OCI-LY1 (cell line): Measurements from ENCODE around the gene TRIM49.
"Not testable (repeated sequence)": the region's sequence is repeated elsewhere in the genome, so short reads cannot be mapped to it uniquely, and the experiment has no call there.

Source experiments
- H2AFZ ChIP-seq: fragments of 200-600 bp; sonication (generic), shearing (Covaris generic); 2 replicates; pipeline ENCODE4 v1.6.0; 2014; ENCODE audit warnings: antibody characterized with exemption, mild to moderate bottlenecking, low read length
- H3F3A ChIP-seq: fragments of 200-600 bp; sonication (generic), shearing (Covaris generic); 2 replicates; pipeline ENCODE4 v1.6.0; 2014; ENCODE audit warnings: mild to moderate bottlenecking, antibody characterized with exemption, low read length, moderate library complexity; ENCODE audit not compliant: insufficient read depth
- H3K27ac ChIP-seq: fragments of 200-600 bp; sonication (generic); 2 replicates; pipeline ENCODE4 v1.5.1; 2014; ENCODE audit warnings: low read length, mixed run types, mild to moderate bottlenecking, low read depth; ENCODE audit not compliant: poor library complexity, severe bottlenecking
- H3K27me3 ChIP-seq: fragments of 200-600 bp; sonication (generic); 2 replicates; pipeline ENCODE4 v1.6.0; 2014; ENCODE audit warnings: antibody characterized with exemption, mild to moderate bottlenecking, low read length, moderate library complexity; ENCODE audit not compliant: insufficient read depth
- H3K36me3 ChIP-seq: fragments of 200-600 bp; sonication (generic); 2 replicates; pipeline ENCODE4 v1.6.1; 2014; ENCODE audit warnings: mild to moderate bottlenecking, antibody characterized with exemption, low read length, moderate library complexity, mixed read lengths; ENCODE audit not compliant: insufficient read depth
- H3K4me1 ChIP-seq: fragments of 200-600 bp; sonication (generic); 2 replicates; pipeline ENCODE4 v1.5.1; 2014; ENCODE audit warnings: mild to moderate bottlenecking, low read length, moderate library complexity; ENCODE audit not compliant: insufficient read depth, severe bottlenecking
- H3K4me2 ChIP-seq: fragments of 200-600 bp; sonication (generic), shearing (Covaris generic); 2 replicates; pipeline ENCODE4 v1.6.1; 2014; ENCODE audit warnings: low read length
- H3K4me3 ChIP-seq: fragments of 200-600 bp; sonication (generic); 2 replicates; pipeline ENCODE4 v1.5.1; 2014; ENCODE audit warnings: low read length, low read depth, mild to moderate bottlenecking, mixed read lengths; ENCODE audit not compliant: poor library complexity, severe bottlenecking
- H3K79me2 ChIP-seq: fragments of 200-600 bp; shearing (Covaris generic); 2 replicates; pipeline ENCODE4 v1.6.1; 2016; ENCODE audit warnings: mixed run types, low read length, mixed read lengths; ENCODE audit not compliant: insufficient read depth
- H3K9ac ChIP-seq: fragments of 200-600 bp; sonication (generic), shearing (Covaris generic); 2 replicates; pipeline ENCODE4 v1.6.1; 2014; ENCODE audit warnings: mild to moderate bottlenecking, low read length, mixed read lengths
- H3K9me2 ChIP-seq: fragments of 200-600 bp; sonication (generic), shearing (Covaris generic); 2 replicates; pipeline ENCODE4 v1.6.1; 2014; ENCODE audit warnings: low read depth, mild to moderate bottlenecking, low read length, mixed read lengths
- H3K9me3 ChIP-seq: fragments of 200-600 bp; shearing (Covaris generic); 2 replicates; pipeline ENCODE4 v1.6.1; 2014; ENCODE audit warnings: low read length, mixed read lengths
- H4K20me1 ChIP-seq: fragments of 200-600 bp; sonication (generic), shearing (Covaris generic); 2 replicates; pipeline ENCODE4 v1.6.0; 2016; ENCODE audit warnings: mild to moderate bottlenecking, low read length; ENCODE audit not compliant: insufficient read depth

The TRIM49 gene

GRCh38 chr11:89808475-89808874, at the start of gene TRIM49:
Gene TRIM49 (minus strand): TSS chr11:89808575. CDS start chr11:89804469, 4,106 bp downstream.
- H3K9me3 ChIP-seq, H3K9ac ChIP-seq, H3K79me2 ChIP-seq, H3K4me1 ChIP-seq, H3K4me2 ChIP-seq, H3F3A ChIP-seq, H3K9me2 ChIP-seq, H3K4me3 ChIP-seq, H3K36me3 ChIP-seq, H2AFZ ChIP-seq, H3K27ac ChIP-seq, H3K27me3 ChIP-seq, H4K20me1 ChIP-seq: not testable (repeated sequence)

- not testable (repeated sequence) for H3K9me3 ChIP-seq, H3K79me2 ChIP-seq, H3K27me3 ChIP-seq, H3K4me2 ChIP-seq, H3F3A ChIP-seq, H3K36me3 ChIP-seq, H3K9me2 ChIP-seq, H4K20me1 ChIP-seq, H3K4me3 ChIP-seq, H3K27ac ChIP-seq, H3K4me1 ChIP-seq, H2AFZ ChIP-seq, H3K9ac ChIP-seq
Measured at GRCh38 chr11:89826694-89827093, 18.3 kb upstream of the TRIM49 start.

GRCh38 chr11:89820008-89820407, 11.6 kb upstream of the TRIM49 start:
- H3K4me2 ChIP-seq, H2AFZ ChIP-seq, H3K9me2 ChIP-seq, H3K4me3 ChIP-seq, H3K79me2 ChIP-seq, H3K4me1 ChIP-seq, H3K9ac ChIP-seq, H3F3A ChIP-seq, H4K20me1 ChIP-seq, H3K9me3 ChIP-seq, H3K36me3 ChIP-seq, H3K27me3 ChIP-seq, H3K27ac ChIP-seq: not testable (repeated sequence)

GRCh38 chr11:89813535-89813934, 5.2 kb upstream of the TRIM49 start:
- not testable (repeated sequence) for H3K4me2 ChIP-seq, H3K27me3 ChIP-seq, H3K4me1 ChIP-seq, H2AFZ ChIP-seq, H3K27ac ChIP-seq, H3K9me3 ChIP-seq, H4K20me1 ChIP-seq, H3K9ac ChIP-seq, H3K79me2 ChIP-seq, H3F3A ChIP-seq, H3K4me3 ChIP-seq, H3K36me3 ChIP-seq, H3K9me2 ChIP-seq

GRCh38 chr11:89787506-89788063, 20.8 kb downstream of the TRIM49 start:
- H3K79me2 ChIP-seq, H3K9me2 ChIP-seq, H3K4me1 ChIP-seq, H3K9me3 ChIP-seq, H3K9ac ChIP-seq, H2AFZ ChIP-seq, H3K4me2 ChIP-seq, H4K20me1 ChIP-seq, H3K27me3 ChIP-seq, H3K4me3 ChIP-seq, H3K27ac ChIP-seq, H3F3A ChIP-seq, H3K36me3 ChIP-seq: not testable (repeated sequence)

- H3K9ac ChIP-seq, H3K4me2 ChIP-seq, H3F3A ChIP-seq, H2AFZ ChIP-seq, H3K36me3 ChIP-seq, H3K79me2 ChIP-seq, H3K4me1 ChIP-seq, H3K9me3 ChIP-seq, H3K27ac ChIP-seq, H4K20me1 ChIP-seq, H3K27me3 ChIP-seq, H3K4me3 ChIP-seq, H3K9me2 ChIP-seq: not testable (repeated sequence)
Measured at GRCh38 chr11:89785726-89786125, 22.6 kb downstream of the TRIM49 start.

- H3K27ac ChIP-seq, H3K4me3 ChIP-seq, H3K36me3 ChIP-seq, H3K4me2 ChIP-seq, H3K79me2 ChIP-seq, H3K9me3 ChIP-seq, H3K9ac ChIP-seq, H3K9me2 ChIP-seq, H3F3A ChIP-seq, H3K4me1 ChIP-seq, H4K20me1 ChIP-seq, H2AFZ ChIP-seq, H3K27me3 ChIP-seq: not testable (repeated sequence)
Measured at GRCh38 chr11:89750822-89751221, 57.6 kb downstream of the TRIM49 start.
